Ascending aorta (tissue), 2 donors: ENCODE measurements around the gene ARL4A. TPM values are rescaled to one million over a fixed set of nuclear protein-coding genes. Genes with fewer than 3 reads are reported as not detected.

Experiments used
- DNase-seq, 2 donors: peaks; one replicate each; pipeline ENCODE4 v3.0.0-alpha.2; 2019; ENCODE audit warnings: low spot score in 2 of 2
- H3K27ac ChIP-seq, 2 donors: fragments of 200-600 bp; sonication (generic); one replicate each; pipeline ENCODE4 v1.5.1; 2016 to 2017; ENCODE audit warnings: mild to moderate bottlenecking in 1 of 2
- H3K27me3 ChIP-seq: fragments of 200-600 bp; sonication (generic); one replicate; pipeline ENCODE4 v1.5.1; 2017
- H3K36me3 ChIP-seq, 2 donors: fragments of 200-600 bp; sonication (generic); one replicate each; pipeline ENCODE4 v1.5.1; 2016
- H3K4me1 ChIP-seq, 2 donors: fragments of 200-600 bp; sonication (generic); one replicate each; pipeline ENCODE4 v1.5.1; 2016 to 2017; ENCODE audit warnings: mild to moderate bottlenecking in 1 of 2
- H3K4me3 ChIP-seq, 2 donors: fragments of 200-600 bp; sonication (generic); one replicate each; pipeline ENCODE4 v1.5.1; 2016 to 2017; ENCODE audit warnings: mild to moderate bottlenecking in 1 of 2
- H3K9me3 ChIP-seq, 2 donors: fragments of 200-600 bp; sonication (generic); one replicate each; pipeline ENCODE4 v1.5.1; 2016
- intact Hi-C: fragments of 100-400 bp; cut with DNase I; formaldehyde crosslinking; loops from one replicate; pipeline ENCODE4 v1.15.1; 2023
- total RNA-seq: library from RNA; depleted of rRNA; stranded (reverse); fragments of >200 nt; gene quantifications from one replicate; pipeline ENCODE4 v1.1.0, GENCODE V29; 2016
- TF ChIP-seq, protein P1 (sequence below), 3 experiments: fragments of 200-600 bp in 2 of 3; fragments of 450-650 bp in 1 of 3; sonication (generic) in 2 of 3; IDR thresholded peaks; one replicate each; pipeline ENCODE4 v1.5.1; 2016 to 2019; ENCODE audit warnings: antibody characterized with exemption in 3 of 3, mild to moderate bottlenecking in 1 of 3, moderate library complexity in 1 of 3

Gene ARL4A, protein sequence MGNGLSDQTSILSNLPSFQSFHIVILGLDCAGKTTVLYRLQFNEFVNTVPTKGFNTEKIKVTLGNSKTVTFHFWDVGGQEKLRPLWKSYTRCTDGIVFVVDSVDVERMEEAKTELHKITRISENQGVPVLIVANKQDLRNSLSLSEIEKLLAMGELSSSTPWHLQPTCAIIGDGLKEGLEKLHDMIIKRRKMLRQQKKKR
- 55.5 TPM for total RNA-seq

DNA sequence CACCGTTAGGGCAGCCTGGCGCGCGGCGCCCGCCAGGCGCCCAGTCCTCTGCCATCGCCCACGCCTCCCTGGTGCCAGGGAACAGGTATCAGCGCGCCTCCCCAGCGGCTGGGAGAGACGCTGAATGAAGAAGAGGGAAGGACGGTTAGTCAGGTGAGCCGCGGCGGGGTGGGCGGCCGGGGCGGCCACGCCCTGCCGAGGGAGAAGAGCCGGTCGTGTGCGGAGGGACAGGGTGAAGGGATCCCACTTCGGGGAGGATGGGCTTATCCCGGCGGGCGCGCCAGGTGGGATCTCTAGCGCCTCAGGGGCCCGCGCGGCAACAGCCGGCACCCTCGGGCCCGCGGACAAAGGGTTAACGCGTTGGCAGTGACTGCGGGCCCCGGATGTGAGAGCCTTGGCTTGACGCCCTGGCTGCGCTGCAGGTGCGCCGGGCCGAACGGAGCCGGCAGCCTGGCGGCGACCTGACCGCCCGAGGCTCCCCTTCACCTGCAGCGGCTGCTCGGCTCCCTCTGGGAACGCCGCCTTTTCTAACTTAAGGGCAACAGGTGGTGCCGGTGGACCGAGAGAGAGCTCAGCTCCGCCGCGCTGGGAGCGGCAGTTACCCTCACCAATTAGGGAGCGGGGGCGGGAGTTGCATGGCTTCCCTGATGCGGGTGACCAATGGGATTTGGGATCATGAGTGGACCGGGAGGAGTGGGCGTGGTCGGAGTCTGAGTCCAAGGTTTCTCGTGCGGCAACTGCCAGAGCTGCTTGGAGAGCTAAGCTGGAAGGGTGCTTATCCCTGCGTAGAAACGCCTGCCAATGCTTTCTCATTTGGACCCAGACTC is at the start of gene ARL4A:
ARL4A (plus strand) TSS at position 743 of the 827 bp plus-strand sequence. CDS start 622 bp downstream, outside the sequence.
- H3K27me3 ChIP-seq: no peaks in the 10 kb centered on the region
- H3K36me3 ChIP-seq: no peaks in the 10 kb centered on the region
- peak within 1 kb of the TSS; percentile 83 to 92 for H3K27ac ChIP-seq
- H3K4me3 ChIP-seq: peak within 1 kb of the TSS; percentile 96 to 99
- TF ChIP-seq, protein P1, sequence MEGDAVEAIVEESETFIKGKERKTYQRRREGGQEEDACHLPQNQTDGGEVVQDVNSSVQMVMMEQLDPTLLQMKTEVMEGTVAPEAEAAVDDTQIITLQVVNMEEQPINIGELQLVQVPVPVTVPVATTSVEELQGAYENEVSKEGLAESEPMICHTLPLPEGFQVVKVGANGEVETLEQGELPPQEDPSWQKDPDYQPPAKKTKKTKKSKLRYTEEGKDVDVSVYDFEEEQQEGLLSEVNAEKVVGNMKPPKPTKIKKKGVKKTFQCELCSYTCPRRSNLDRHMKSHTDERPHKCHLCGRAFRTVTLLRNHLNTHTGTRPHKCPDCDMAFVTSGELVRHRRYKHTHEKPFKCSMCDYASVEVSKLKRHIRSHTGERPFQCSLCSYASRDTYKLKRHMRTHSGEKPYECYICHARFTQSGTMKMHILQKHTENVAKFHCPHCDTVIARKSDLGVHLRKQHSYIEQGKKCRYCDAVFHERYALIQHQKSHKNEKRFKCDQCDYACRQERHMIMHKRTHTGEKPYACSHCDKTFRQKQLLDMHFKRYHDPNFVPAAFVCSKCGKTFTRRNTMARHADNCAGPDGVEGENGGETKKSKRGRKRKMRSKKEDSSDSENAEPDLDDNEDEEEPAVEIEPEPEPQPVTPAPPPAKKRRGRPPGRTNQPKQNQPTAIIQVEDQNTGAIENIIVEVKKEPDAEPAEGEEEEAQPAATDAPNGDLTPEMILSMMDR (IDR thresholded peaks at IDR 0.05): peak; percentile 21 to 57 (median 47)
- peaks cover 0 to 3% of the 10 kb centered on the region in 2 donors for H3K4me1 ChIP-seq
- DNase-seq: peak; percentile 92 to 99
- H3K9me3 ChIP-seq: no peaks in the 10 kb centered on the region
- intact Hi-C loops: loop anchor here (2.0 to 5.0 kb wide), 4 partner anchors 32 to 1304 kb away; partner anchors contain the start of gene TMEM106B

DNA sequence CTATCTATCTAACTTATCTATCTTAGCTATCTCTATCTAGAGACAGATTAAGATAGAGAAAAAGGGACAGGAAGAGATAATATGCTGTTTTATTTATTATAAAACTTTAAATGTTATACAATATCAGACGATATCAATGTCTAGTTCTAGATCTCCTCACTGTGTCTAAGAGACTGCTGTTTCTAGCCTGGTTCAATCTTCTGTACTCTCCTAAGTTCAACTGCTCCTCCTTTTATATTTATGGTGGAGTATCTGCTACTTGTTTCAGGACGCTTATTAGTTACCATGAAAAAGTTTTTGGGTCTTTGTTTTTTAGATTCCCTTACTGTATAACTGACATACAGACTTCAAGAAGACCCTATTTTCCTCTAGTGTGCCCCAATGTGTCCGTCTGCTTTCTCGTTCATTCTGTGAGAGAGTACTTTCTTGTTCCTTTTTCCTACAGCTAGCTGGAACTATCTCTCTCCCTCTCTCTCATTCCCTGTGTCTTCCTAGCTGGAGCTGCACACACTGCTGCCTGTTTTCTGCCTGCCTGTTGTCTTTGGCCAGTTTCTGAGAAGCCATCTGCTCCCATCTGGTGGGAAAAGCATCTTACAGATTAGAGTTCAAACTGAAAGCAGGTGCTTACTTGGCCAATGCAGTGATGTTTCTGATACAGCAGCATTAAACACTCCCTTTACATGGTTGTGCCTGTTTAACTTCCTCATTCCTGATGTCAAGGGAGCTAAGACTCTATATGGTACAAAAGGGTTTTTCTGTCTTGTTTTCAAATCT is 49.4 kb upstream of the ARL4A start:
- no peak for DNase-seq
- Histone ChIP-seq H3K4me3 (no peak overlapping the region), H3K9me3 (no peaks in the 10 kb centered on the region), H3K4me1 (no peaks in the 10 kb centered on the region), H3K27me3 (no peaks in the 10 kb centered on the region), H3K27ac (no peak overlapping the region), H3K36me3 (no peaks in the 10 kb centered on the region)
- intact Hi-C loops: loop anchor here (2.0 kb wide), 1 partner anchor 625 kb away; no protein-coding TSS in a partner anchor
- TF ChIP-seq, protein P1 (IDR thresholded peaks at IDR 0.05): no peak

DNA sequence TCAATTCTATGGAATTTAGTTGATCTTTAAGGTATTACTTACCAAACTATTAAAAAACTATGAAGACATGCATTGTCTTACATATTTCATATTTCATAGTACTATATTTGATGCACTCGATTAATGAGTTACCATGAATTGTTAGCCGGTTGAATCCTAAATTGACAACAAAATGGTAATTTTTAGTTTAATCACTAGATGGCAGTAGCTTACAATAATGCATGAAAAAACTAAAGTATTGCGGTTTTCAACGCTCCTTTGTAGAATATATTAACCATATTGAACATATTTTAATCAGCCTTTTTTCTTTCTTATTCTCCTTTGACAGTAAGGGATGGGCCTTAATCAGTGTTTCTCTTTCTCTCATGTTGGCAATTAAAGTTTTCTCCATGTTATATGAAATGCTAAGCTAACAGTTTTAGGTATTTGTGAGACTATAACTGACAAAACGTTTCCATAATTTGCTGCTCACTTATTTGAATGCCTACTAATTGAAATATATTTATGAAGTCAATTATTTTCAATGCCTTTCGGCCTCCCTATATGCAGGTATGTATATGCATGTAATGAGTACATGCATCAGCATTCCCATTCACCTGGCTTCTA is 48.5 kb upstream of the ARL4A start:
- H3K9me3 ChIP-seq: no peaks in the 10 kb centered on the region
- no peak overlapping the region for H3K4me3 ChIP-seq
- intact Hi-C loops: loop anchor here (2.0 kb wide), 1 partner anchor 624 kb away; no protein-coding TSS in a partner anchor
- no peaks in the 10 kb centered on the region for H3K4me1 ChIP-seq
- no peak overlapping the region for H3K27ac ChIP-seq
- DNase-seq: no peak
- H3K27me3 ChIP-seq: no peaks in the 10 kb centered on the region
- TF ChIP-seq, protein P1 (IDR thresholded peaks at IDR 0.05): peak; percentile 23 to 68 (median 59)
- no peaks in the 10 kb centered on the region for H3K36me3 ChIP-seq

DNA sequence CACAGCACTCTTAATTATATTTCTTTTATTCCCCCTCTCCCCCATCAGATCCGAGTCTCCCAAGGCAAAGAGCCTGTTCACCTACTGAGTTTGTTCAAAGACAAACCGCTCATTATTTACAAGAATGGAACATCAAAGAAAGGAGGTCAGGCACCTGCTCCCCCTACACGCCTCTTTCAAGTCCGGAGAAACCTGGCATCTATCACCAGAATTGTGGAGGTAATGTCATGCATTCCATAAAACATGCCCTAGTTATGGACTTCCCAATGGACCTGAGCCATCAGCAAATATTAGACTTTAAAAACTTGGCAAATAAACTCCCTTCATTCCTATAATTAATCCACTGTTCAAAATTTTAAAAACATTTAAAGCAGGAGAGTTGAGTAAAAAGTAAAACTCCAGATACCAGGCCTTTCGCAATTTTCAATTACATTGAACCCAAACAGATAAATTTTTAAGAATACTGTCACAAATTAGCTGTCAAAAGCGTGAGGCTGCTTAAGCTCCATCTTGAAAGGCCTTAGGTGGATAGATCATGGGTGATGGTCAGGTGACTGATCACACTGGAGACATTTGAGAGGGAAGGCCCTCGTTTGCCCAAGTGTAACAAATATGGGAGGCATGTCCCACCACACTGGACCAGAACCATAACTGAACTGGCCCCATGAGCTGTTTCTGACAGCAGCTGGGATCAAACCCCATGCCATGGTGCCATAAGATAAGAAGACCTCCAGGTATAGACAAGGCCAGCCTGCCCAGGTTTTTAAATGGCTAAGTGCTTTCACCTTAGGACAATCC is 46.9 kb upstream of the ARL4A start:
- no peaks in the 10 kb centered on the region for H3K4me1 ChIP-seq
- intact Hi-C loops: no loop called here
- H3K4me3 ChIP-seq: no peak overlapping the region
- no peaks in the 10 kb centered on the region for H3K27me3 ChIP-seq
- DNase-seq: no peak
- H3K27ac ChIP-seq: no peak overlapping the region
- no peaks in the 10 kb centered on the region for H3K9me3 ChIP-seq
- no peaks in the 10 kb centered on the region for H3K36me3 ChIP-seq
- TF ChIP-seq, protein P1 (IDR thresholded peaks at IDR 0.05): no peak
